HEK293 (cell line): ENCODE data around the gene LHX4.

Experiments used
- CTCF ChIA-PET: fragments of 350-600 bp; formaldehyde crosslinking; extraction: SDS; loops from one replicate; lab custom pipeline; 2021; ENCODE audit warnings: antibody characterized with exemption; lab: Yijun Ruan, JAX
- POLR2A ChIA-PET: fragments of 300-600 bp; formaldehyde crosslinking; extraction: SDS; loops from one replicate; lab custom pipeline; 2020; ENCODE audit warnings: antibody characterized with exemption, inconsistent platforms; lab: Yijun Ruan, JAX
- H3K27ac ChIP-seq: fragments of 200-500 bp; sonication (Bioruptor generic); 2 replicates; pipeline ENCODE4 v1.5.1; 2014; ENCODE audit warnings: low read depth, low read length, control low read depth, inconsistent platforms; ENCODE audit errors: extremely low read depth
- H3K36me3 ChIP-seq, 2 experiments: fragments of 200-500 bp in 1 of 2; sonication (Bioruptor generic) in 1 of 2; 1 replicate in 1 of 2; 2 replicates in 1 of 2; pipeline ENCODE4 v1.5.1; 2014 to 2017; ENCODE audit warnings: inconsistent platforms in 2 of 2, low read length in 2 of 2; ENCODE audit not compliant: control insufficient read depth in 2 of 2, insufficient read depth in 1 of 2
- H3K4me1 ChIP-seq: fragments of 200-500 bp; sonication (Bioruptor generic); 2 replicates; pipeline ENCODE4 v1.5.1; 2014; ENCODE audit warnings: mild to moderate bottlenecking, low read length, inconsistent platforms; ENCODE audit not compliant: control insufficient read depth, insufficient read depth
- H3K4me3 ChIP-seq: 2 replicates; pipeline ENCODE4 v1.5.1; 2011; ENCODE audit warnings: low read depth, mild to moderate bottlenecking, control low read depth, low read length, moderate library complexity
- H3K9me3 ChIP-seq: fragments of 200-500 bp; sonication (Bioruptor generic); 2 replicates; pipeline ENCODE4 v1.5.1; 2014; ENCODE audit warnings: low read depth, low read length, inconsistent platforms; ENCODE audit not compliant: control insufficient read depth, insufficient read depth
- GFI1B ChIP-seq: fragments of 450-650 bp; formaldehyde crosslinking; IDR thresholded peaks from 2 replicates; pipeline ENCODE4 v1.5.1; 2016; ENCODE audit warnings: missing biosample characterization, missing genetic modification characterization
- KLF7 ChIP-seq: fragments of 450-650 bp; formaldehyde crosslinking; IDR thresholded peaks from 2 replicates; pipeline ENCODE4 v1.5.1; 2016; ENCODE audit warnings: missing biosample characterization, missing genetic modification characterization, borderline replicate concordance
- MZF1 ChIP-seq: fragments of 450-650 bp; formaldehyde crosslinking; IDR thresholded peaks from 2 replicates; pipeline ENCODE4 v1.5.1; 2017; ENCODE audit warnings: missing biosample characterization, missing genetic modification characterization, borderline replicate concordance
- PRDM6 ChIP-seq: fragments of 450-650 bp; formaldehyde crosslinking; IDR thresholded peaks from 2 replicates; pipeline ENCODE4 v1.5.1; 2017; ENCODE audit warnings: missing biosample characterization, missing genetic modification characterization
- ZNF140 ChIP-seq: fragments of 450-650 bp; formaldehyde crosslinking; IDR thresholded peaks from 2 replicates; pipeline ENCODE4 v1.5.1; 2016; ENCODE audit warnings: missing biosample characterization, missing genetic modification characterization
- ZNF19 ChIP-seq: fragments of 450-650 bp; formaldehyde crosslinking; IDR thresholded peaks from 2 replicates; pipeline ENCODE4; 2016; ENCODE audit warnings: missing biosample characterization, missing genetic modification characterization, low read depth
- ZNF214 ChIP-seq: fragments of 450-650 bp; formaldehyde crosslinking; IDR thresholded peaks from 2 replicates; pipeline ENCODE4 v1.5.1; 2017; ENCODE audit warnings: missing biosample characterization, mild to moderate bottlenecking, missing genetic modification characterization, borderline replicate concordance
- ZNF23 ChIP-seq: fragments of 450-650 bp; formaldehyde crosslinking; IDR thresholded peaks from 2 replicates; pipeline ENCODE4 v1.5.1; 2016; ENCODE audit warnings: missing biosample characterization, missing genetic modification characterization, borderline replicate concordance
- ZNF24 ChIP-seq: fragments of 450-650 bp; formaldehyde crosslinking; IDR thresholded peaks from 2 replicates; pipeline ENCODE4 v1.5.1; 2016; ENCODE audit warnings: missing biosample characterization, missing genetic modification characterization
- ZNF366 ChIP-seq: fragments of 450-650 bp; formaldehyde crosslinking; conservative IDR thresholded peaks from 2 replicates; pipeline ENCODE4 v1.5.1; 2016; ENCODE audit warnings: missing biosample characterization, missing genetic modification characterization
- ZNF391 ChIP-seq: fragments of 450-650 bp; formaldehyde crosslinking; IDR thresholded peaks from 2 replicates; pipeline ENCODE4 v1.5.1; 2016; ENCODE audit warnings: low read depth, missing biosample characterization, missing genetic modification characterization, borderline replicate concordance
- ZNF548 ChIP-seq: fragments of 450-650 bp; formaldehyde crosslinking; IDR thresholded peaks from 2 replicates; pipeline ENCODE4 v1.5.1; 2016; ENCODE audit warnings: missing biosample characterization, missing genetic modification characterization
- ZNF624 ChIP-seq: fragments of 450-650 bp; formaldehyde crosslinking; IDR thresholded peaks from 2 replicates; pipeline ENCODE4 v1.5.1; 2017; ENCODE audit warnings: missing biosample characterization, missing genetic modification characterization
- ZNF654 ChIP-seq: fragments of 450-650 bp; formaldehyde crosslinking; IDR thresholded peaks from 2 replicates; pipeline ENCODE4 v1.5.1; 2016; ENCODE audit warnings: low read depth, missing biosample characterization, missing genetic modification characterization
- ZNF777 ChIP-seq: fragments of 450-650 bp; formaldehyde crosslinking; IDR thresholded peaks from 2 replicates; pipeline ENCODE4 v1.5.1; 2017; ENCODE audit warnings: missing biosample characterization, missing genetic modification characterization, borderline replicate concordance
- ZNF791 ChIP-seq: fragments of 450-650 bp; formaldehyde crosslinking; IDR thresholded peaks from 2 replicates; pipeline ENCODE4 v1.5.1; 2016; ENCODE audit warnings: missing biosample characterization, missing genetic modification characterization
- ZSCAN16 ChIP-seq: fragments of 450-650 bp; formaldehyde crosslinking; IDR thresholded peaks from 2 replicates; pipeline ENCODE4 v1.5.1; 2016; ENCODE audit warnings: missing biosample characterization, missing genetic modification characterization
- ZSCAN30 ChIP-seq: fragments of 450-650 bp; IDR thresholded peaks from 2 replicates; pipeline ENCODE4 v1.5.1; 2018; ENCODE audit warnings: missing biosample characterization, mild to moderate bottlenecking, missing genetic modification characterization, moderate library complexity
- ZSCAN4 ChIP-seq: fragments of 450-650 bp; formaldehyde crosslinking; IDR thresholded peaks from 2 replicates; pipeline ENCODE4 v1.5.1; 2017; ENCODE audit warnings: missing biosample characterization, missing genetic modification characterization
- TF ChIP-seq, protein P1 (sequence below): fragments of 450-650 bp; formaldehyde crosslinking; IDR thresholded peaks from 2 replicates; pipeline ENCODE4; 2016; ENCODE audit warnings: missing biosample characterization, missing genetic modification characterization
- TF ChIP-seq, protein P2 (sequence below): fragments of 450-650 bp; formaldehyde crosslinking; IDR thresholded peaks from 2 replicates; pipeline ENCODE4 v1.5.1; 2016; ENCODE audit warnings: missing biosample characterization, missing genetic modification characterization
- TF ChIP-seq, protein P3 (sequence below): fragments of 450-650 bp; formaldehyde crosslinking; IDR thresholded peaks from 2 replicates; pipeline ENCODE4 v1.5.1; 2016; ENCODE audit warnings: missing biosample characterization, missing genetic modification characterization

The LHX4 gene

GRCh38 chr1:180184041-180184440 is 46.0 kb upstream of the LHX4 start:
- Histone ChIP-seq H3K4me3 (no peak overlapping the region), H3K9me3 (no peaks in the 10 kb centered on the region), H3K4me1 (no peaks in the 10 kb centered on the region), H3K27ac (no peak overlapping the region), H3K36me3 (peaks cover 0 to 32% of the 10 kb centered on the region in 2 experiments; a peak in 1 of 3 replicates)
- ChIA-PET POLR2A (no interaction called here), CTCF (interaction anchor here (0.6 to 2.3 kb wide), 7 partner anchors 16 to 477 kb away, joined by 3 to 7 read pairs (median 4); no protein-coding TSS in a partner anchor)
- TF ChIP-seq, protein P1, sequence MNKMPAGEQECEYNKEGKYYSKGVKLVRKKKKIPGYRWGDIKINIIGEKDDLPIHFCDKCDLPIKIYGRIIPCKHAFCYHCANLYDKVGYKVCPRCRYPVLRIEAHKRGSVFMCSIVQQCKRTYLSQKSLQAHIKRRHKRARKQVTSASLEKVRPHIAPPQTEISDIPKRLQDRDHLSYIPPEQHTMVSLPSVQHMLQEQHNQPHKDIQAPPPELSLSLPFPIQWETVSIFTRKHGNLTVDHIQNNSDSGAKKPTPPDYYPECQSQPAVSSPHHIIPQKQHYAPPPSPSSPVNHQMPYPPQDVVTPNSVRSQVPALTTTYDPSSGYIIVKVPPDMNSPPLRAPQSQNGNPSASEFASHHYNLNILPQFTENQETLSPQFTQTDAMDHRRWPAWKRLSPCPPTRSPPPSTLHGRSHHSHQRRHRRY (tag by site-specific recombination), result no peak
- TF ChIP-seq ZNF777 (tag by site-specific recombination), result no peak
- TF ChIP-seq ZSCAN30, result no peak
- no peak for TF ChIP-seq ZNF654 (tag by site-specific recombination)
- no peak for TF ChIP-seq GFI1B (tag by site-specific recombination)
- TF ChIP-seq ZNF24, result no peak
- no peak for TF ChIP-seq ZNF791 (tag by site-specific recombination)
- TF ChIP-seq, protein P2, sequence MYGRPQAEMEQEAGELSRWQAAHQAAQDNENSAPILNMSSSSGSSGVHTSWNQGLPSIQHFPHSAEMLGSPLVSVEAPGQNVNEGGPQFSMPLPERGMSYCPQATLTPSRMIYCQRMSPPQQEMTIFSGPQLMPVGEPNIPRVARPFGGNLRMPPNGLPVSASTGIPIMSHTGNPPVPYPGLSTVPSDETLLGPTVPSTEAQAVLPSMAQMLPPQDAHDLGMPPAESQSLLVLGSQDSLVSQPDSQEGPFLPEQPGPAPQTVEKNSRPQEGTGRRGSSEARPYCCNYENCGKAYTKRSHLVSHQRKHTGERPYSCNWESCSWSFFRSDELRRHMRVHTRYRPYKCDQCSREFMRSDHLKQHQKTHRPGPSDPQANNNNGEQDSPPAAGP (tag by site-specific recombination), result no peak
- no peak for TF ChIP-seq ZNF391
- no peak for TF ChIP-seq ZNF140
- no peak for TF ChIP-seq ZNF548 (tag by site-specific recombination)

DNA sequence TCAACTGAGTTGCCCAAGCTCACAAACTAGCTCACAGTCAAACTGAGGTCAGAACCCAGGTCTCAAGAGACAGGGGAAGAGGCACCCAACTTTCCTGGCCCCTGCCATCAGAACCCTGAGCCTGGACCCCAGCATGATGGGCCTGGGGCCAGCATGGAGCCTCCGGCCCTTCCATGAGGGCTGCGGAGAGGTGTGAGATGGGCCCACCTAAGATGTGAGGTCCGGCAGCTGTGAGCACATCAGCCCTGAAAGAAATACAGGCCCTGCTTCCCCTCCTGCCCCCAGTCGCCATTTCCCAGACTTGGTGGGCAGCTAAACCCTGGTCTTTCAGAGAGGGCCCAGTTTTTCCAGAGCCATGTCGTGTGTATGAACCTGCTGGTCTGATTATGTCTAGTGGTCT is 44.8 kb upstream of the LHX4 start:
- Histone ChIP-seq H3K9me3 (no peaks in the 10 kb centered on the region), H3K27ac (no peak overlapping the region), H3K36me3 (peaks cover 0 to 35% of the 10 kb centered on the region in 2 experiments; a peak in 1 of 3 replicates), H3K4me1 (no peaks in the 10 kb centered on the region), H3K4me3 (no peak overlapping the region)
- CTCF ChIA-PET, result interaction anchor here (0.7 to 4.3 kb wide), 9 partner anchors 9 to 479 kb away, joined by 3 to 40 read pairs (median 5); no protein-coding TSS in a partner anchor
- POLR2A ChIA-PET, result no interaction called here
- TF ChIP-seq ZNF23 (tag by site-specific recombination) (no peak), MZF1 (tag by site-specific recombination) (no peak), PRDM6 (no peak), ZNF214 (tag by site-specific recombination) (no peak), KLF7 (tag by site-specific recombination) (no peak), ZSCAN4 (tag by site-specific recombination) (no peak), ZNF19 (tag by site-specific recombination) (no peak), ZNF366 (tag by site-specific recombination) (no peak), ZNF624 (tag by site-specific recombination) (no peak), ZSCAN16 (tag by site-specific recombination) (no peak)
- TF ChIP-seq, protein P3, sequence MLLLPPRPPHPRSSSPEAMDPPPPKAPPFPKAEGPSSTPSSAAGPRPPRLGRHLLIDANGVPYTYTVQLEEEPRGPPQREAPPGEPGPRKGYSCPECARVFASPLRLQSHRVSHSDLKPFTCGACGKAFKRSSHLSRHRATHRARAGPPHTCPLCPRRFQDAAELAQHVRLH, result no peak
